ENCODE data around the gene HAVCR2. TPM values are rescaled to one million over a fixed set of nuclear protein-coding genes. Genes with fewer than 3 reads are reported as not detected.

HAVCR2 gene
- polyA plus RNA-seq, 1 of the 3 experiments (the other 2 are of a cell fraction): 0.12 TPM

- Histone ChIP-seq H3K9ac (peak overlapping the region; percentile 97), H3K4me1 (ENCODE audit: control insufficient read depth in 1 of 2, insufficient read depth in 2 of 2, low read depth in 1 of 2, low read length in 1 of 2) (peaks cover 0 to 9% of the 10 kb centered on the region in 2 experiments; a peak in 1 of 4 replicates), H2AFZ (ENCODE audit: low read depth) (peak overlapping the region; percentile 87), H3K9me3 (no peaks in the 10 kb centered on the region), H3K4me3 (ENCODE audit: low read depth in 2 of 2, low read length in 1 of 2) (peak overlapping the region; percentile 96 to 99), H3K27ac (ENCODE audit: low read depth in 2 of 2, low read length in 1 of 2) (peak overlapping the region; percentile 61 to 77), H4K20me1 (ENCODE audit: insufficient read depth) (no peaks in the 10 kb centered on the region; the same call in 1 of the 2 replicates), H3K27me3 (ENCODE audit: insufficient read depth) (no peaks in the 10 kb centered on the region), H3K4me2 (peak overlapping the region; percentile 67), H3F3A (replicated peaks; ENCODE audit: insufficient read depth) (peaks cover 7% of the 10 kb centered on the region), H3K36me3 (replicated peaks in 1 of 2; ENCODE audit: control insufficient read depth in 1 of 2, insufficient read depth in 2 of 2, low read length in 1 of 2) (peaks cover 10 to 14% of the 10 kb centered on the region in 2 experiments), H3K9me2 (no peaks in the 10 kb centered on the region), H3K79me2 (ENCODE audit: insufficient read depth) (peaks cover 43% of the 10 kb centered on the region)
- WGBS (ENCODE audit: low lambda C conversion rate): 2% methylated on average over 33 of the region's 33 CpGs
- ChIA-PET CTCF (interaction anchor here (0.6 to 1.9 kb wide), 3 partner anchors 11 to 140 kb away, joined by 3 to 13 read pairs (median 3); no protein-coding TSS in a partner anchor), POLR2A (interaction anchor here (0.9 to 1.4 kb wide), 2 partner anchors 12 to 588 kb away, joined by 4 to 7 read pairs; partner anchors contain the start of gene THG1L)
- DNase-seq: peak; percentile 64
- TF ChIP-seq FOSL2 (IDR thresholded peaks at IDR 0.05; ENCODE audit: borderline replicate concordance, low read depth) (no peak), GABPA (IDR thresholded peaks at IDR 0.05; ENCODE audit: low read depth) (peak; percentile 43; the same call in 1 of the 2 replicates), ELF1 (IDR thresholded peaks at IDR 0.05) (peak; percentile 61; the same call in 1 of the 2 replicates), EZH2phosphoT487 (IDR thresholded peaks at IDR 0.05; ENCODE audit: borderline replicate concordance, low read depth) (no peak), YY1 (IDR thresholded peaks at IDR 0.05; ENCODE audit: low read depth) (0 out of 2 replicates have a peak, but pooled peaks have one; percentile 30), FOXM1 (IDR thresholded peaks at IDR 0.05; ENCODE audit: low read depth) (no peak; the same call in 1 of the 2 replicates), RFX5 (IDR thresholded peaks at IDR 0.05; ENCODE audit: low read length) (0 out of 2 replicates have a peak, but pooled peaks have one; percentile 31), CHD2 (IDR thresholded peaks at IDR 0.05; ENCODE audit: low read length, partially characterized antibody) (no peak), POLR2AphosphoS5 (IDR thresholded peaks at IDR 0.05; ENCODE audit: low read depth, low read length) (no peak), EP300 (IDR thresholded peaks at IDR 0.05; ENCODE audit: borderline replicate concordance in 1 of 2, low read depth in 1 of 2, low read length in 1 of 2) (peak in 1 of 2 experiments; percentile 56; a peak in 1 of 4 replicates), TAF1 (IDR thresholded peaks at IDR 0.05; ENCODE audit: borderline replicate concordance, low read depth, low read length) (0 out of 2 replicates have a peak, but pooled peaks have one; percentile 23), NRF1 (IDR thresholded peaks at IDR 0.05; ENCODE audit: low read depth, low read length) (no peak), FOXJ3 (CRISPR knock-in tag; IDR thresholded peaks at IDR 0.05) (no peak), RXRA (IDR thresholded peaks at IDR 0.05; ENCODE audit: borderline replicate concordance, low read depth) (no peak), TEAD4 (IDR thresholded peaks at IDR 0.05; ENCODE audit: borderline replicate concordance, insufficient read depth) (no peak), GATA2 (CRISPR knock-in tag; IDR thresholded peaks at IDR 0.05) (no peak)
- TF ChIP-seq, protein P1, sequence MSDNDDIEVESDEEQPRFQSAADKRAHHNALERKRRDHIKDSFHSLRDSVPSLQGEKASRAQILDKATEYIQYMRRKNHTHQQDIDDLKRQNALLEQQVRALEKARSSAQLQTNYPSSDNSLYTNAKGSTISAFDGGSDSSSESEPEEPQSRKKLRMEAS (IDR thresholded peaks at IDR 0.05; ENCODE audit: low read depth): peak; percentile 42; the same call in 1 of the 2 replicates
- TF ChIP-seq, protein P2, sequence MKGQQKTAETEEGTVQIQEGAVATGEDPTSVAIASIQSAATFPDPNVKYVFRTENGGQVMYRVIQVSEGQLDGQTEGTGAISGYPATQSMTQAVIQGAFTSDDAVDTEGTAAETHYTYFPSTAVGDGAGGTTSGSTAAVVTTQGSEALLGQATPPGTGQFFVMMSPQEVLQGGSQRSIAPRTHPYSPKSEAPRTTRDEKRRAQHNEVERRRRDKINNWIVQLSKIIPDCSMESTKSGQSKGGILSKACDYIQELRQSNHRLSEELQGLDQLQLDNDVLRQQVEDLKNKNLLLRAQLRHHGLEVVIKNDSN (IDR thresholded peaks at IDR 0.05; ENCODE audit: borderline replicate concordance, low read depth): no peak
- TF ChIP-seq, protein P3, sequence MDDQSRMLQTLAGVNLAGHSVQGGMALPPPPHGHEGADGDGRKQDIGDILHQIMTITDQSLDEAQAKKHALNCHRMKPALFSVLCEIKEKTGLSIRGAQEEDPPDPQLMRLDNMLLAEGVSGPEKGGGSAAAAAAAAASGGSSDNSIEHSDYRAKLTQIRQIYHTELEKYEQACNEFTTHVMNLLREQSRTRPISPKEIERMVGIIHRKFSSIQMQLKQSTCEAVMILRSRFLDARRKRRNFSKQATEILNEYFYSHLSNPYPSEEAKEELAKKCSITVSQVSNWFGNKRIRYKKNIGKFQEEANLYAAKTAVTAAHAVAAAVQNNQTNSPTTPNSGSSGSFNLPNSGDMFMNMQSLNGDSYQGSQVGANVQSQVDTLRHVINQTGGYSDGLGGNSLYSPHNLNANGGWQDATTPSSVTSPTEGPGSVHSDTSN (IDR thresholded peaks at IDR 0.05): peak; percentile 71
- TF ChIP-seq, protein P4, sequence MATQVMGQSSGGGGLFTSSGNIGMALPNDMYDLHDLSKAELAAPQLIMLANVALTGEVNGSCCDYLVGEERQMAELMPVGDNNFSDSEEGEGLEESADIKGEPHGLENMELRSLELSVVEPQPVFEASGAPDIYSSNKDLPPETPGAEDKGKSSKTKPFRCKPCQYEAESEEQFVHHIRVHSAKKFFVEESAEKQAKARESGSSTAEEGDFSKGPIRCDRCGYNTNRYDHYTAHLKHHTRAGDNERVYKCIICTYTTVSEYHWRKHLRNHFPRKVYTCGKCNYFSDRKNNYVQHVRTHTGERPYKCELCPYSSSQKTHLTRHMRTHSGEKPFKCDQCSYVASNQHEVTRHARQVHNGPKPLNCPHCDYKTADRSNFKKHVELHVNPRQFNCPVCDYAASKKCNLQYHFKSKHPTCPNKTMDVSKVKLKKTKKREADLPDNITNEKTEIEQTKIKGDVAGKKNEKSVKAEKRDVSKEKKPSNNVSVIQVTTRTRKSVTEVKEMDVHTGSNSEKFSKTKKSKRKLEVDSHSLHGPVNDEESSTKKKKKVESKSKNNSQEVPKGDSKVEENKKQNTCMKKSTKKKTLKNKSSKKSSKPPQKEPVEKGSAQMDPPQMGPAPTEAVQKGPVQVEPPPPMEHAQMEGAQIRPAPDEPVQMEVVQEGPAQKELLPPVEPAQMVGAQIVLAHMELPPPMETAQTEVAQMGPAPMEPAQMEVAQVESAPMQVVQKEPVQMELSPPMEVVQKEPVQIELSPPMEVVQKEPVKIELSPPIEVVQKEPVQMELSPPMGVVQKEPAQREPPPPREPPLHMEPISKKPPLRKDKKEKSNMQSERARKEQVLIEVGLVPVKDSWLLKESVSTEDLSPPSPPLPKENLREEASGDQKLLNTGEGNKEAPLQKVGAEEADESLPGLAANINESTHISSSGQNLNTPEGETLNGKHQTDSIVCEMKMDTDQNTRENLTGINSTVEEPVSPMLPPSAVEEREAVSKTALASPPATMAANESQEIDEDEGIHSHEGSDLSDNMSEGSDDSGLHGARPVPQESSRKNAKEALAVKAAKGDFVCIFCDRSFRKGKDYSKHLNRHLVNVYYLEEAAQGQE (IDR thresholded peaks at IDR 0.05; ENCODE audit: low read depth, low read length): no peak
These were observed 34.5 kb upstream of the HAVCR2 start for GRCh38 chr5:157143127-157143971.

Data from SK-N-SH (cell line).